ENCODE measurements around the gene UBE2Q2. TPM values are rescaled to one million over a fixed set of nuclear protein-coding genes. Genes with fewer than 3 reads are reported as not detected.

Gene UBE2Q2
- total and polyA plus RNA-seq, 9 of the 15 experiments (the other 6 are each of a cell fraction or from before 2014, with no cell fraction given): 6.2 to 24.0 (median 16.2) TPM

GRCh38 chr15:75902129-75902557 is 58.9 kb downstream of the UBE2Q2 start (continued):
- TF ChIP-seq, protein P1, sequence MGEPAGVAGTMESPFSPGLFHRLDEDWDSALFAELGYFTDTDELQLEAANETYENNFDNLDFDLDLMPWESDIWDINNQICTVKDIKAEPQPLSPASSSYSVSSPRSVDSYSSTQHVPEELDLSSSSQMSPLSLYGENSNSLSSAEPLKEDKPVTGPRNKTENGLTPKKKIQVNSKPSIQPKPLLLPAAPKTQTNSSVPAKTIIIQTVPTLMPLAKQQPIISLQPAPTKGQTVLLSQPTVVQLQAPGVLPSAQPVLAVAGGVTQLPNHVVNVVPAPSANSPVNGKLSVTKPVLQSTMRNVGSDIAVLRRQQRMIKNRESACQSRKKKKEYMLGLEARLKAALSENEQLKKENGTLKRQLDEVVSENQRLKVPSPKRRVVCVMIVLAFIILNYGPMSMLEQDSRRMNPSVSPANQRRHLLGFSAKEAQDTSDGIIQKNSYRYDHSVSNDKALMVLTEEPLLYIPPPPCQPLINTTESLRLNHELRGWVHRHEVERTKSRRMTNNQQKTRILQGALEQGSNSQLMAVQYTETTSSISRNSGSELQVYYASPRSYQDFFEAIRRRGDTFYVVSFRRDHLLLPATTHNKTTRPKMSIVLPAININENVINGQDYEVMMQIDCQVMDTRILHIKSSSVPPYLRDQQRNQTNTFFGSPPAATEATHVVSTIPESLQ (CRISPR knock-in tag; IDR thresholded peaks at IDR 0.05): no peak
- no peak for TF ChIP-seq TEAD1 (CRISPR knock-in tag; IDR thresholded peaks at IDR 0.05)
- peak; percentile 63 for TF ChIP-seq PML (IDR thresholded peaks at IDR 0.05; ENCODE audit: low read length)
- peak; percentile 26; the same call in 1 of the 2 replicates for TF ChIP-seq MTA2 (IDR thresholded peaks at IDR 0.05; ENCODE audit: low read depth)
- TF ChIP-seq MAZ (CRISPR knock-in tag; conservative IDR thresholded peaks at IDR 0.05 in 1 of 2, IDR thresholded peaks at IDR 0.05 in 1 of 2): peak in 1 of 2 experiments; percentile 48; a peak in 1 of 4 replicates
- TF ChIP-seq ZNF174 (CRISPR knock-in tag; IDR thresholded peaks at IDR 0.05): no peak
- no peak for TF ChIP-seq HBP1 (CRISPR knock-in tag; IDR thresholded peaks at IDR 0.05)
- TF ChIP-seq ZNF586 (CRISPR knock-in tag; conservative IDR thresholded peaks at IDR 0.05): no peak
- TF ChIP-seq, protein P2, sequence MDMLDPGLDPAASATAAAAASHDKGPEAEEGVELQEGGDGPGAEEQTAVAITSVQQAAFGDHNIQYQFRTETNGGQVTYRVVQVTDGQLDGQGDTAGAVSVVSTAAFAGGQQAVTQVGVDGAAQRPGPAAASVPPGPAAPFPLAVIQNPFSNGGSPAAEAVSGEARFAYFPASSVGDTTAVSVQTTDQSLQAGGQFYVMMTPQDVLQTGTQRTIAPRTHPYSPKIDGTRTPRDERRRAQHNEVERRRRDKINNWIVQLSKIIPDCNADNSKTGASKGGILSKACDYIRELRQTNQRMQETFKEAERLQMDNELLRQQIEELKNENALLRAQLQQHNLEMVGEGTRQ (CRISPR knock-in tag; IDR thresholded peaks at IDR 0.05): no peak
- no peak for TF ChIP-seq LARP7 (IDR thresholded peaks at IDR 0.05)
- TF ChIP-seq CC2D1A (IDR thresholded peaks at IDR 0.05): no peak
- no peak for TF ChIP-seq FOXJ3 (CRISPR knock-in tag; IDR thresholded peaks at IDR 0.05)
- TF ChIP-seq MGA (IDR thresholded peaks at IDR 0.05): no peak

Data from K562 (cell line).